OCI-LY7 (cell line): ENCODE results near the gene MED8. TPM values are rescaled to one million over a fixed set of nuclear protein-coding genes. Genes with fewer than 3 reads are reported as not detected.

Experiments
- BruUV-seq: library from RNA; stranded (reverse); fragments of 400-500 nt; replicated peaks from 2 replicates; lab custom pipeline; 2021; lab: Mats Ljungman, UMichigan
- CTCF ChIA-PET: fragments of 300-600 bp; sonication (Branson Sonifier 250); formaldehyde crosslinking; loops from one replicate; lab custom pipeline; 2022; ENCODE audit warnings: antibody characterized with exemption; ENCODE audit not compliant: unreplicated experiment; lab: Charles Lee
- POLR2A ChIA-PET: fragments of 300-600 bp; sonication (Branson Sonifier 250); formaldehyde crosslinking; loops from one replicate; lab custom pipeline; 2022; ENCODE audit warnings: antibody characterized with exemption; lab: Charles Lee
- DNase-seq: peaks from one replicate; pipeline ENCODE4 v3.0.0-alpha.2; 2015; ENCODE audit warnings: low spot score
- H2AFZ ChIP-seq: fragments of 200-600 bp; sonication (generic), shearing (Covaris generic); 2 replicates; pipeline ENCODE4 v1.6.1; 2014; ENCODE audit warnings: mild to moderate bottlenecking, antibody characterized with exemption, low read length, moderate library complexity
- H3K27ac ChIP-seq: fragments of 200-600 bp; sonication (generic); 2 replicates; pipeline ENCODE4 v1.5.1; 2014; ENCODE audit warnings: mixed run types, low read depth, mild to moderate bottlenecking, moderate library complexity, low read length, inconsistent platforms; ENCODE audit not compliant: poor library complexity, severe bottlenecking
- H3K36me3 ChIP-seq: fragments of 200-600 bp; sonication (generic); 2 replicates; pipeline ENCODE4 v1.6.1; 2014; ENCODE audit warnings: mild to moderate bottlenecking, antibody characterized with exemption, low read length, moderate library complexity, mixed read lengths; ENCODE audit not compliant: insufficient read depth
- H3K4me1 ChIP-seq: fragments of 200-600 bp; sonication (generic); 2 replicates; pipeline ENCODE4 v1.5.1; 2014; ENCODE audit warnings: mild to moderate bottlenecking, low read length; ENCODE audit not compliant: insufficient read depth, poor library complexity, severe bottlenecking
- H3K4me2 ChIP-seq: fragments of 200-600 bp; sonication (generic); 2 replicates; pipeline ENCODE4 v1.6.1; 2014; ENCODE audit warnings: mild to moderate bottlenecking, low read length
- H3K4me3 ChIP-seq: fragments of 200-600 bp; sonication (generic); 2 replicates; pipeline ENCODE4 v1.5.1; 2014; ENCODE audit warnings: mild to moderate bottlenecking, low read depth, low read length; ENCODE audit not compliant: poor library complexity, severe bottlenecking
- H3K79me2 ChIP-seq: fragments of 200-600 bp; sonication (generic); 2 replicates; pipeline ENCODE4 v1.6.1; 2016; ENCODE audit warnings: low read depth, mild to moderate bottlenecking, low read length, moderate library complexity, mixed read lengths; ENCODE audit not compliant: insufficient read depth
- H3K9me2 ChIP-seq: fragments of 200-600 bp; sonication (generic); 2 replicates; pipeline ENCODE4 v1.6.1; 2016; ENCODE audit warnings: mild to moderate bottlenecking, low read length, mixed read lengths; ENCODE audit not compliant: insufficient read depth
- H3K9me3 ChIP-seq: fragments of 200-600 bp; sonication (generic); 2 replicates; pipeline ENCODE4 v1.6.1; 2014; ENCODE audit warnings: mild to moderate bottlenecking, mixed run types, low read length, mixed read lengths
- H4K20me1 ChIP-seq: fragments of 200-600 bp; sonication (generic); 2 replicates; pipeline ENCODE4 v1.6.1; 2014; ENCODE audit warnings: mild to moderate bottlenecking, antibody characterized with exemption, low read length, moderate library complexity, mixed read lengths; ENCODE audit not compliant: insufficient read depth
- CTCF ChIP-seq: fragments of 200-600 bp; sonication (generic); conservative IDR thresholded peaks from 2 replicates; pipeline ENCODE4 v1.5.1; 2014; ENCODE audit warnings: mild to moderate bottlenecking, antibody characterized with exemption, low read length, moderate library complexity, mixed read lengths
- EZH2phosphoT487 ChIP-seq: fragments of 200-600 bp; sonication (generic); IDR thresholded peaks from 2 replicates; pipeline ENCODE4 v1.6.1; 2018; ENCODE audit warnings: low read depth, borderline replicate concordance, mild to moderate bottlenecking, mixed run types, antibody characterized with exemption, low read length, moderate library complexity, mixed read lengths
- intact Hi-C: fragments of 100-400 bp; cut with micrococcal nuclease; formaldehyde crosslinking; loops from one replicate; pipeline ENCODE4 v1.10.0; 2022; ENCODE audit not compliant: unreplicated experiment
- total RNA-seq, 2 experiments: library from RNA; depleted of rRNA in 1 of 2; stranded (reverse); fragments of >200 nt in 1 of 2; shearing (Covaris generic) in 1 of 2; gene quantifications; 2 replicates each; pipeline ENCODE4 v1.2.3, GENCODE V29; 2014 to 2022

Gene MED8
- total RNA-seq, 2 experiments from 2014 or later, result 37.6 to 37.8 TPM

- BruUV-seq, result no TSS peak
- peaks cover 32% of the 10 kb centered on the region for H3K4me1 ChIP-seq
- H3K9me2 ChIP-seq, result no peaks in the 10 kb centered on the region
- H3K4me2 ChIP-seq, result no peak overlapping the region
- CTCF ChIA-PET, result no interaction called here
- H3K79me2 ChIP-seq, result peaks cover 28% of the 10 kb centered on the region
- POLR2A ChIA-PET, result interaction anchor here (0.7 to 2.2 kb wide), 3 partner anchors 19 to 118 kb away, joined by 3 to 11 read pairs (median 5); no protein-coding TSS in a partner anchor
- H2AFZ ChIP-seq, result no peak overlapping the region
- intact Hi-C loops, result no loop called here
- no peaks in the 10 kb centered on the region for H3K9me3 ChIP-seq
- no peak overlapping the region for H3K4me3 ChIP-seq
- H4K20me1 ChIP-seq, result peaks cover 4% of the 10 kb centered on the region; the same call in 1 of the 2 replicates
- TF ChIP-seq EZH2phosphoT487 (no peak), CTCF (no peak)
- no peak overlapping the region for H3K27ac ChIP-seq
- no peak for DNase-seq
- H3K36me3 ChIP-seq, result peaks cover 33% of the 10 kb centered on the region
Observed at GRCh38 chr1:43357251-43357650, 32.3 kb downstream of the MED8 start.

GRCh38 chr1:43354936-43355335 lies 34.7 kb downstream of the MED8 start:
- intact Hi-C loops, result no loop called here
- H3K79me2 ChIP-seq, result peaks cover 12% of the 10 kb centered on the region
- H3K9me3 ChIP-seq, result no peaks in the 10 kb centered on the region
- BruUV-seq, result no TSS peak
- H2AFZ ChIP-seq, result no peak overlapping the region
- H3K27ac ChIP-seq, result no peak overlapping the region
- peaks cover 1% of the 10 kb centered on the region; the same call in 1 of the 2 replicates for H4K20me1 ChIP-seq
- ChIA-PET CTCF (no interaction called here), POLR2A (no interaction called here)
- peaks cover 15% of the 10 kb centered on the region for H3K4me1 ChIP-seq
- H3K4me2 ChIP-seq, result no peak overlapping the region
- peaks cover 10% of the 10 kb centered on the region for H3K36me3 ChIP-seq
- no peak overlapping the region for H3K4me3 ChIP-seq
- no peak for TF ChIP-seq CTCF
- TF ChIP-seq EZH2phosphoT487, result no peak
- H3K9me2 ChIP-seq, result no peaks in the 10 kb centered on the region
- no peak for DNase-seq

GRCh38 chr1:43354471-43354870 lies 35.1 kb downstream of the MED8 start:
- ChIA-PET POLR2A (no interaction called here), CTCF (no interaction called here)
- Histone ChIP-seq H3K4me1 (peaks cover 16% of the 10 kb centered on the region), H3K79me2 (peaks cover 7% of the 10 kb centered on the region), H4K20me1 (no peaks in the 10 kb centered on the region), H3K4me2 (no peak overlapping the region), H3K9me2 (no peaks in the 10 kb centered on the region), H3K27ac (no peak overlapping the region), H3K9me3 (no peaks in the 10 kb centered on the region), H3K36me3 (peaks cover 6% of the 10 kb centered on the region), H3K4me3 (no peak overlapping the region), H2AFZ (no peak overlapping the region)
- no peak for DNase-seq
- BruUV-seq, result no TSS peak
- TF ChIP-seq EZH2phosphoT487, result no peak
- TF ChIP-seq CTCF, result no peak
- intact Hi-C loops, result no loop called here
